D721Med (cell line): ENCODE results near the gene DDX10.

Source experiments
- DNase-seq: peaks from one replicate; pipeline ENCODE4 v3.0.0; 2011; ENCODE audit warnings: low spot score; ENCODE audit not compliant: insufficient read length
- FAIRE-seq: peaks from 2 replicates; lab custom pipeline; 2011; peaks lifted over from hg19 to GRCh38; lab: Jason Lieb, UNC
- TF ChIP-seq, protein P1 (sequence below): IDR thresholded peaks from 2 replicates; pipeline ENCODE4 v1.5.1; 2012; ENCODE audit warnings: mild to moderate bottlenecking, control low read depth; ENCODE audit not compliant: insufficient read depth; ENCODE audit errors: missing control alignments

DDX10 gene

DNA sequence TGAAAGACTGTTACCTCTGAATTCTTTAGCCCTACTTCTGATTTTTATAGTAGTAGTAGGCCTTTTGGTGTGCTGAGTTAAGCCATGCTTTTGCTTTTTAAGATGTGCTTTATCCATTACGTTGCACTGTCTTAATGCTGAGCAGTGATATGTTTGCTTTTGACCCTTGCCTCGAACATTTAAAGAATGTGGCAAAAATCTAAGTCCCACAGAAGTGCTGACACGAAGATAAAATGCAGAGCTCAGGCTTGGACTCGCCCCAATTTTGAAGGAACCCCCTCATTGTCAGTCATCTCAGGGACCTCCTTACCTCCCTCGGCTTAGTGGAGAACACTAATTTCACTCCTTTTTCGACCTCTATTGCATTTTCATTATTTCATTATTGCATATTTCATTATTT, 272.9 kb downstream of the DDX10 start:
- FAIRE-seq (no peak), DNase-seq (no peak)
- TF ChIP-seq, protein P1, sequence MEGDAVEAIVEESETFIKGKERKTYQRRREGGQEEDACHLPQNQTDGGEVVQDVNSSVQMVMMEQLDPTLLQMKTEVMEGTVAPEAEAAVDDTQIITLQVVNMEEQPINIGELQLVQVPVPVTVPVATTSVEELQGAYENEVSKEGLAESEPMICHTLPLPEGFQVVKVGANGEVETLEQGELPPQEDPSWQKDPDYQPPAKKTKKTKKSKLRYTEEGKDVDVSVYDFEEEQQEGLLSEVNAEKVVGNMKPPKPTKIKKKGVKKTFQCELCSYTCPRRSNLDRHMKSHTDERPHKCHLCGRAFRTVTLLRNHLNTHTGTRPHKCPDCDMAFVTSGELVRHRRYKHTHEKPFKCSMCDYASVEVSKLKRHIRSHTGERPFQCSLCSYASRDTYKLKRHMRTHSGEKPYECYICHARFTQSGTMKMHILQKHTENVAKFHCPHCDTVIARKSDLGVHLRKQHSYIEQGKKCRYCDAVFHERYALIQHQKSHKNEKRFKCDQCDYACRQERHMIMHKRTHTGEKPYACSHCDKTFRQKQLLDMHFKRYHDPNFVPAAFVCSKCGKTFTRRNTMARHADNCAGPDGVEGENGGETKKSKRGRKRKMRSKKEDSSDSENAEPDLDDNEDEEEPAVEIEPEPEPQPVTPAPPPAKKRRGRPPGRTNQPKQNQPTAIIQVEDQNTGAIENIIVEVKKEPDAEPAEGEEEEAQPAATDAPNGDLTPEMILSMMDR = no peak

DNA sequence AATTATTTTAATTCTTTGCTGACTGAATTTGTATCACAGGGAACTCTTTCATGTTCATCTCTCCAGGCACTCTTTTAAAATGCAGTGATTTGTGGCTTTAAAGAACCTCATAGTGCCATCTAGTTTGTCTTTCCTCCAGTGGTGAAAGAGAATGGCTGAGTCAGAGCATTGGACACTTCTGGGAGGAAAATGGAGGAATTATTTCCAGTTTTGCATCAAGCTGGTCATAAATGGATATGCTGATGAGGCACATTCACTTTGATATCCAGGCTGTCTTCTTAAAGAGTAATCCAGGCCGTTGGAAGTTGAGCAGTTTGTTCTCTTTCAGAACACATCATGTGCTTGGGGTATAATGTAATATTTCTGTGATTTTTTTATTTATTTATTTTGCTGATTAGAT, 273.7 kb downstream of the DDX10 start:
- TF ChIP-seq, protein P1 = no peak
- DNase-seq (no peak), FAIRE-seq (no peak)

DNA sequence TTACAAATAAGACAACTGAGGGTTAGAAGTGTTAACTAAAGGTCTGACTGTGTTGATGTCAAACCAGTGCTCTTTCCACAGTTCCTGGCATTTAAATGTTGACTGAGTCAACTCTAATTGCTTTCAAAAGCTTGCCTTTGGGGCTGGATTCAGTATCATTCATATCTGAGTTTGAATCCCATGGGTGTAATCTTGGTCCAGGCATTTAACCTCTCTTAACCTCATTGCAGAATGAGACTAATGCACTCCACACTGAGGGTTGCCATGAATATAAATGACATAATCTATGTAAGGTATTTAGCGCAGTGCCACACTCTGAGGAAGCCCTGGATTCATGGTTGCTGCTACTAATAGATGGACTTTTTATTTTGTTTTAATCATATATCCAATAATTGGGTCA, 274.3 kb downstream of the DDX10 start:
- DNase-seq (no peak), FAIRE-seq (no peak)
- TF ChIP-seq, protein P1 = no peak

DNA sequence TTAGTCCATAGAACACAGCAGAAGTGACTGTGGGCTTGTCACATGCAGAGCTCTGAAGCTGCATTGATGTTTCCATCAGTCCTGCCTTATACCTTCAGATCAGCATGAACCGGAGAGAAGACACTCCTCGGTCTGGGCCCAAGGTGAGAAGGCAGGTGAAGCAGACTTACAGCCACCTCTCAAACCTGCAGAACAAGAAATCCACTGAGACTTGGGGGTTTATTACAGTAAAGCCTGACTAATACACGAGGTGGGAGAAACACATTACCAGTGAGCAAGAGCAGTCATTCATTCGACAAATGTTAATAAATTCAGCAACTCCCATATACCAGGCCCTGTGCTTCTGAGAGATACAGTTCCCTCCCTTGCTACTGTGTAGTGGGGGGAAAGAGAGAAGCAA, 279.0 kb downstream of the DDX10 start:
- FAIRE-seq (no peak), DNase-seq (no peak)
- TF ChIP-seq, protein P1 = no peak

DNA sequence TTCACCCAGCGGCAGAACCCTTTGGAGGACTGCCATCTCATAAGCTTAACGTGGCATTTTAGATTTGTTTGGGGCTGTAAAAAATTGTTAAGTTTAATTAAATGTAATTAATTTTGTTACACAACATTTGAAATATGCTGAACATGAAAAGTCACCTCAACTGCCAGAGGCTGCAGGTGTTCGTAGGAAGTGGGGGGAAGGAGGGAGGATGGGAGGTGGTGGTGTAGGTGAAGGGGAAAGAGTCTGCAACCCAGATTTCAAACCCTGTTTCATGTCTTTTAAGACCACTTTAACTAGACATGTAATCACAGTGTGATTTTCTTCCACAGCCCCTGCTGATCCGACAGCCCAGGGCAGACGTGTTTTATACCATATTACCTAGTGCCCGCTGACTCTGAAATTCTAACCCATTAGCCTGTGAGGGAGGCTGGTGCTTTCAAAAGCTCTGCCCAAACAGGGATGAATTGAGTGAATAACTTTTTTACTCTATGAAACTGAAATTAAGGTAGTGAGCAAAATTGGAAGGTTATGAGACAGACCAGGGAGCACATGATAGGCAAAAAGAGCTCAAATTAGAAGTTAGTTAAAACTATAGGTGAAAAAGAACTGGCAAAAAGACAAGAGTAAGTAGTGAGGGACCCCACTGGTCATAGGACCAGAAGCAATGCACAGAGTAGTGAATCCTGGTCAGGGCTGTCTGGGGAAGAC, 279.8 kb downstream of the DDX10 start:
- no peak for DNase-seq
- FAIRE-seq = no peak
- TF ChIP-seq, protein P1 = no peak

DNA sequence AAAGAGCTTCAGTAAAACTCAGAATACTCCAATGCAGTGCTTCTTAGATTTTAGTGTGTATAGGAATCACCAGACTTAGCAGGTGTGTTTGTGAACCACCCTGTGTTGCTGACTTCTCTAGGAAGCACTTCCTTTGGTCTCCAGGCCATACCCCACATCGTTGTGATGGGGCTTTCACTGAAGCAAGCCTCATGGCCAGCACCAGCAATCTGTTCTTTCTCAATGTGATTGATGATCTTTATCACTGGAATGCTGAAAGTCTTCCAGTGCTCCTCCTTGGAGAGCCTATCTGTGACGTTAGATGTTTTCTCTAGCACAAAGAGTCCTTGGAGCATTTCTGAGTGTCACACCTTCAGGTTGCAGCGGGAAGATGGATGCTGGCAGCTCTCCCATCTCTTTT, 280.5 kb downstream of the DDX10 start:
- FAIRE-seq (no peak), DNase-seq (no peak)
- TF ChIP-seq, protein P1 = no peak

DNA sequence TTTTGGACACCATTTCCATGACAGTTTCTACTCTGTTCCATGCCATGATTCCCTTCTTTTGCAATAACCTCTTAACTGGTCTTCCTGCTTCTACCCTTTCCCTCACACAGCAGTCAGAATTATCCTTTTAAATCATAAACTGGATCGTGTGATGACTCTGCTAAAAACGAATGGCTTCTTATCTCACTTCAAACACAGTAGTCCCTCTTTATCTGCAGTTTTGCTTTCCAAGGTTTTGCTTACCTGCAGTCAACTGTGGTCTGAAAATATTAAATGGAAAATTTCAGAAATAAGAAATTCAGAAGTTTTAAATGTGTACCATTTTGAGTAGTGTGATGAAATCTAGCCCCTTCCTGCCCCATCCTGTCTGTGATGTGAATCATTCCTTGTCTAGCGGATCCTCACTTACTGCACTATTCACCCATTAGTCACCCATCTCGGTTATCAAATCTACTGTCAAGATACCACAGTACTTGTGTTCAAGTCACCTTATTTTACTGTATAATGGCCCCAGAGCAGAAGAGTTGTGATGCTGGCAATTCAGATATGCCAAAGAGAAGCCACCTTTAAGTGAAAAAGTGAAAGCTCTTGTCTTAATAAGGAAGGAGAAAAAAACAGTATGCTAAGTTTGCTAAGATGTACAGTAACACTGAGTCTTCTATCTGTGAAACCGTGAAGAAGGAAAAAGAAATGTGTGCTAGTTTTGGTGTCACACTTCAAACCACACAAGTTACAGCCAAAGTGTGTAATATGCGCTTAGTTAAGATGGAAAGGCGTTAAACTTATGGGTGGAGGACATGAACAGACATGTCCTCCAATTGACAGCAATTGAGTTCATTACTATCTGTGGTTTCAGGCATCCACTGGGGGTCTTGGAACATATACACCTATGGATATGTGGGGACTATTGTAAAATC, 283.0 kb downstream of the DDX10 start:
- DNase-seq (no peak), FAIRE-seq (no peak)
- TF ChIP-seq, protein P1 = no peak
